OCI-LY1 (cell line): Measurements from ENCODE around the gene TENM4.

ENCODE experiments used
- H2AFZ ChIP-seq: fragments of 200-600 bp; sonication (generic), shearing (Covaris generic); 2 replicates; pipeline ENCODE4 v1.6.0; 2014; ENCODE audit warnings: antibody characterized with exemption, mild to moderate bottlenecking, low read length
- H3F3A ChIP-seq: fragments of 200-600 bp; sonication (generic), shearing (Covaris generic); 2 replicates; pipeline ENCODE4 v1.6.0; 2014; ENCODE audit warnings: mild to moderate bottlenecking, antibody characterized with exemption, low read length, moderate library complexity; ENCODE audit not compliant: insufficient read depth
- H3K27ac ChIP-seq: fragments of 200-600 bp; sonication (generic); 2 replicates; pipeline ENCODE4 v1.5.1; 2014; ENCODE audit warnings: low read length, mixed run types, mild to moderate bottlenecking, low read depth; ENCODE audit not compliant: poor library complexity, severe bottlenecking
- H3K27me3 ChIP-seq: fragments of 200-600 bp; sonication (generic); 2 replicates; pipeline ENCODE4 v1.6.0; 2014; ENCODE audit warnings: antibody characterized with exemption, mild to moderate bottlenecking, low read length, moderate library complexity; ENCODE audit not compliant: insufficient read depth
- H3K36me3 ChIP-seq: fragments of 200-600 bp; sonication (generic); 2 replicates; pipeline ENCODE4 v1.6.1; 2014; ENCODE audit warnings: mild to moderate bottlenecking, antibody characterized with exemption, low read length, moderate library complexity, mixed read lengths; ENCODE audit not compliant: insufficient read depth
- H3K4me1 ChIP-seq: fragments of 200-600 bp; sonication (generic); 2 replicates; pipeline ENCODE4 v1.5.1; 2014; ENCODE audit warnings: mild to moderate bottlenecking, low read length, moderate library complexity; ENCODE audit not compliant: insufficient read depth, severe bottlenecking
- H3K4me2 ChIP-seq: fragments of 200-600 bp; sonication (generic), shearing (Covaris generic); 2 replicates; pipeline ENCODE4 v1.6.1; 2014; ENCODE audit warnings: low read length
- H3K4me3 ChIP-seq: fragments of 200-600 bp; sonication (generic); 2 replicates; pipeline ENCODE4 v1.5.1; 2014; ENCODE audit warnings: low read length, low read depth, mild to moderate bottlenecking, mixed read lengths; ENCODE audit not compliant: poor library complexity, severe bottlenecking
- H3K79me2 ChIP-seq: fragments of 200-600 bp; shearing (Covaris generic); 2 replicates; pipeline ENCODE4 v1.6.1; 2016; ENCODE audit warnings: mixed run types, low read length, mixed read lengths; ENCODE audit not compliant: insufficient read depth
- H3K9ac ChIP-seq: fragments of 200-600 bp; sonication (generic), shearing (Covaris generic); 2 replicates; pipeline ENCODE4 v1.6.1; 2014; ENCODE audit warnings: mild to moderate bottlenecking, low read length, mixed read lengths
- H3K9me2 ChIP-seq: fragments of 200-600 bp; sonication (generic), shearing (Covaris generic); 2 replicates; pipeline ENCODE4 v1.6.1; 2014; ENCODE audit warnings: low read depth, mild to moderate bottlenecking, low read length, mixed read lengths
- H3K9me3 ChIP-seq: fragments of 200-600 bp; shearing (Covaris generic); 2 replicates; pipeline ENCODE4 v1.6.1; 2014; ENCODE audit warnings: low read length, mixed read lengths
- H4K20me1 ChIP-seq: fragments of 200-600 bp; sonication (generic), shearing (Covaris generic); 2 replicates; pipeline ENCODE4 v1.6.0; 2016; ENCODE audit warnings: mild to moderate bottlenecking, low read length; ENCODE audit not compliant: insufficient read depth
- CTCF ChIP-seq: fragments of 200-600 bp; sonication (generic), shearing (Covaris generic); IDR thresholded peaks from 2 replicates; pipeline ENCODE4 v1.5.1; 2017; ENCODE audit warnings: mild to moderate bottlenecking, antibody characterized with exemption, low read length, moderate library complexity, mixed read lengths
- EZH2 ChIP-seq: fragments of 200-600 bp; sonication (generic), shearing (Covaris generic); IDR thresholded peaks from 2 replicates; pipeline ENCODE4 v1.8.0; 2017; ENCODE audit warnings: borderline replicate concordance, mixed run types, mild to moderate bottlenecking, antibody characterized with exemption, low read length, moderate library complexity, mixed read lengths

TENM4 gene

DNA sequence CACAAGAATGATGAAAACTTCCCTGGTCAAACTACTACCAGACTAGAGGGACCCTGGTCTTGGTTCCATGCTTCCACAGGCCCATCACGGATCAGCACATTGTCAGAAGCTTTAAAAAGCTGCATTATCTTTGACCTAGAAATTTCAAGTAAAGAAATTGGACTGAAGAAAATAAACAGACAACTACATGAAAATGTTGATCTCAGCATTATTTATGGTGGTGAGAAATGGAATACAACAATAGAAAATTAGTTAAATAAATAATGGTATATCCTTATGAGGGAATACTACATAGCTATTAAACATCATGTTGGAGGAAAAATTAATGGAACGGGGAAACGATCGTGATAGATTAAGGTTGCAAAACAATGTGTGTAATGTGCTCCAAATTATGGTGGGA, 13.7 kb downstream of the TENM4 start:
- no peaks in the 10 kb centered on the region for H3K79me2 ChIP-seq
- no peak overlapping the region for H3K4me3 ChIP-seq
- H4K20me1 ChIP-seq: no peaks in the 10 kb centered on the region

DNA sequence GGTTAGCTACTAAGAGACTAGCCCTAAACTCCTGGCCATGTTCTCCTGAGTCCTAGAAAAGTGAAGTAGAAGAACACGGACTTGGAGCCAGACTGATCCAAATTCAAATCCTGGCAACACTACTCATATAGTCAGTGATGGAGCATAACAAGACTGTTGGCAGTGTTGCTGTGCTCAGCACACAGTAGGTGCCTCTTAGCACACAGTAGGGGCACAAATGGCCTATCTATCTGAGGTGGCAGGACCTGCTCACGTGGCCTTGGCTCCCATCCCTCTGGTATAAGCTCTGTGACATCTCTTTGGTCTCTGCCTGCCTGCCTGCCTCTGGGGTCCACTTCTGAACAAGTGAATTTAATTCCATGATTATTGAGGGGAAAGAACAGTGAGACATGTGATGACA, 15.4 kb downstream of the TENM4 start:
- Histone ChIP-seq H2AFZ (no peak overlapping the region), H3K4me2 (no peak overlapping the region), H3K9me3 (no peaks in the 10 kb centered on the region), H3K36me3 (no peaks in the 10 kb centered on the region), H3F3A (no peaks in the 10 kb centered on the region), H3K9ac (no peak overlapping the region), H3K27me3 (no peaks in the 10 kb centered on the region), H3K79me2 (no peaks in the 10 kb centered on the region), H3K9me2 (no peaks in the 10 kb centered on the region), H3K4me3 (no peak overlapping the region), H4K20me1 (no peaks in the 10 kb centered on the region), H3K27ac (no peak overlapping the region), H3K4me1 (no peaks in the 10 kb centered on the region)
- no peak for TF ChIP-seq CTCF
- no peak for TF ChIP-seq EZH2

More for the DNA sequence above, 13.7 kb downstream of the TENM4 start:
- Histone ChIP-seq H3K27me3 (no peaks in the 10 kb centered on the region), H3K9me3 (no peaks in the 10 kb centered on the region), H3K27ac (no peak overlapping the region), H3K4me1 (no peaks in the 10 kb centered on the region), H3K36me3 (no peaks in the 10 kb centered on the region), H3F3A (no peaks in the 10 kb centered on the region), H3K4me2 (no peak overlapping the region), H3K9me2 (no peaks in the 10 kb centered on the region), H2AFZ (no peak overlapping the region), H3K9ac (no peak overlapping the region)
- TF ChIP-seq CTCF (no peak), EZH2 (no peak)

- Histone ChIP-seq H3K9me3 (no peaks in the 10 kb centered on the region), H3K9ac (no peak overlapping the region), H3K36me3 (no peaks in the 10 kb centered on the region), H3K4me3 (no peak overlapping the region), H3F3A (no peaks in the 10 kb centered on the region), H3K4me2 (no peak overlapping the region), H2AFZ (no peak overlapping the region), H3K27me3 (no peaks in the 10 kb centered on the region), H3K9me2 (no peaks in the 10 kb centered on the region), H3K79me2 (no peaks in the 10 kb centered on the region), H4K20me1 (no peaks in the 10 kb centered on the region), H3K27ac (no peak overlapping the region), H3K4me1 (no peaks in the 10 kb centered on the region)
- TF ChIP-seq CTCF (no peak), EZH2 (no peak)
These were observed 17.1 kb downstream of the TENM4 start for GRCh38 chr11:79423736-79424135.
